Endothelial cell of umbilical vein (primary cell): ENCODE measurements around the gene FCN2.

Experiments
- CTCF ChIP-seq, 2 donors: IDR thresholded peaks; 1 replicate in 1 of 2; 2 replicates in 1 of 2; pipeline ENCODE4 v1.5.1; 2011; ENCODE audit warnings: low read length in 2 of 2, mild to moderate bottlenecking in 2 of 2, moderate library complexity in 2 of 2, control low read depth in 1 of 2, inconsistent platforms in 1 of 2, low read depth in 1 of 2; ENCODE audit not compliant: insufficient read depth in 1 of 2; ENCODE audit errors: extremely low read depth in 1 of 2
- FOS ChIP-seq: IDR thresholded peaks from 2 replicates; pipeline ENCODE4 v1.6.1; 2011; ENCODE audit warnings: mild to moderate bottlenecking, low read length, moderate library complexity, borderline replicate concordance; ENCODE audit not compliant: insufficient read depth

- no peak for TF ChIP-seq FOS
- no peak for TF ChIP-seq CTCF (IDR thresholded peaks at IDR 0.05; ENCODE audit: extremely low read depth in 1 of 2, insufficient read depth in 1 of 2, low read depth in 1 of 2, low read length in 2 of 2)
Measured at GRCh38 chr9:134930398-134930797, 49.8 kb downstream of the FCN2 start.
